Thyroid gland (tissue), 4 donors: ENCODE data around the gene SHISA5.

ENCODE experiments used
- POLR2A ChIP-seq, 2 donors: fragments of 450-650 bp; IDR thresholded peaks; one replicate each; pipeline ENCODE4 v1.6.1; 2017; ENCODE audit warnings: antibody characterized with exemption in 2 of 2, mild to moderate bottlenecking in 2 of 2, moderate library complexity in 1 of 2
- TF ChIP-seq, protein P1 (sequence below), 6 experiments: fragments of 200-600 bp in 3 of 6; fragments of 450-650 bp in 3 of 6; sonication (generic) in 3 of 6; IDR thresholded peaks; one replicate each; pipeline ENCODE4 v1.5.1; 2016 to 2019; ENCODE audit warnings: antibody characterized with exemption in 6 of 6, mild to moderate bottlenecking in 2 of 6, inconsistent platforms in 1 of 6, moderate library complexity in 1 of 6

DNA sequence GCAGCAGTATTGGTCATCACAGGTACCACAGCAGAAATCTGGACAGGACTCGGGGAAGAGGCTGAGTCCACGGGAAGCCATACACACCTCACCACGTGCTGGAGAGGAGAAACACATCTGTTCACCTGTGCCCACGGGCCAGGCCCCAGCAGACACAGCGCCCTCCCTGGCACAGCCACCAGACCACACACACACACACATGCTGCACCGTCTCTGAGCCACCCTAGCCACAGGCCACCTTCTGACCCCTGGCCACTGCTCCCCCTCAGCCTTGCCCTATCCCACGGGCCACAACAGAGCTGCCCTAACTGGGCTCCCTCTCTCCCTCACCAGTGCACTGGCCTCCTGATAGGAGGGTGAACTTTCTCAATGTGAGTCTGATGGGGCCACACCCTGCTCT is 2.8 kb downstream of the SHISA5 start:
- TF ChIP-seq, protein P1, sequence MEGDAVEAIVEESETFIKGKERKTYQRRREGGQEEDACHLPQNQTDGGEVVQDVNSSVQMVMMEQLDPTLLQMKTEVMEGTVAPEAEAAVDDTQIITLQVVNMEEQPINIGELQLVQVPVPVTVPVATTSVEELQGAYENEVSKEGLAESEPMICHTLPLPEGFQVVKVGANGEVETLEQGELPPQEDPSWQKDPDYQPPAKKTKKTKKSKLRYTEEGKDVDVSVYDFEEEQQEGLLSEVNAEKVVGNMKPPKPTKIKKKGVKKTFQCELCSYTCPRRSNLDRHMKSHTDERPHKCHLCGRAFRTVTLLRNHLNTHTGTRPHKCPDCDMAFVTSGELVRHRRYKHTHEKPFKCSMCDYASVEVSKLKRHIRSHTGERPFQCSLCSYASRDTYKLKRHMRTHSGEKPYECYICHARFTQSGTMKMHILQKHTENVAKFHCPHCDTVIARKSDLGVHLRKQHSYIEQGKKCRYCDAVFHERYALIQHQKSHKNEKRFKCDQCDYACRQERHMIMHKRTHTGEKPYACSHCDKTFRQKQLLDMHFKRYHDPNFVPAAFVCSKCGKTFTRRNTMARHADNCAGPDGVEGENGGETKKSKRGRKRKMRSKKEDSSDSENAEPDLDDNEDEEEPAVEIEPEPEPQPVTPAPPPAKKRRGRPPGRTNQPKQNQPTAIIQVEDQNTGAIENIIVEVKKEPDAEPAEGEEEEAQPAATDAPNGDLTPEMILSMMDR (IDR thresholded peaks at IDR 0.05), result no peak
- no peak for TF ChIP-seq POLR2A (IDR thresholded peaks at IDR 0.05)
